ENCODE results near the gene P2RX2.
A peak's percentile ranks its signal among the peaks of the same experiment; 100 is the strongest.

The P2RX2 gene

GRCh38 chr12:132606466-132606865, 12.1 kb upstream of the P2RX2 start:
- H3K9ac ChIP-seq (ENCODE audit: low read length): no peak overlapping the region
- H3K4ac ChIP-seq (ENCODE audit: low read depth, low read length): no peak overlapping the region
- H3K14ac ChIP-seq (ENCODE audit: low read length): no peak overlapping the region
- no peaks in the 10 kb centered on the region for H3K36me3 ChIP-seq (ENCODE audit: control insufficient read depth in 1 of 2, insufficient read depth in 2 of 2, low read length in 2 of 2)
- peaks cover 6% of the 10 kb centered on the region for H3K27me3 ChIP-seq (ENCODE audit: insufficient read depth, low read length)
- WGBS (ENCODE audit: extremely low coverage, insufficient coverage, insufficient read length): no CpG with 5 or more reads among the region's 16 CpGs
- DNase-seq: peak in 1 of 2 donors; percentile 45
- H4K91ac ChIP-seq (ENCODE audit: low read depth, low read length): no peak overlapping the region
- no peak overlapping the region for H2AFZ ChIP-seq (ENCODE audit: insufficient read depth, low read length, poor library complexity)
- no peak overlapping the region for H3K4me3 ChIP-seq (ENCODE audit: low read depth, low read length)
- peaks cover 11% of the 10 kb centered on the region for H3K9me3 ChIP-seq (ENCODE audit: insufficient read depth, low read depth, low read length)
- no peak overlapping the region for H3K27ac ChIP-seq (ENCODE audit: low read depth, low read length)
- no peaks in the 10 kb centered on the region for H3K79me2 ChIP-seq (ENCODE audit: control insufficient read depth, insufficient read depth, low read length, poor library complexity)
- H2AK5ac ChIP-seq (ENCODE audit: low read length): no peak overlapping the region
- no peak overlapping the region for H4K12ac ChIP-seq (ENCODE audit: low read depth, low read length)
- H2BK5ac ChIP-seq (ENCODE audit: low read depth, low read length, poor library complexity): no peak overlapping the region
- no peak overlapping the region for H4K8ac ChIP-seq (ENCODE audit: low read depth, low read length)
- H3K18ac ChIP-seq (ENCODE audit: low read length): no peak overlapping the region
- H3K4me1 ChIP-seq (ENCODE audit: control insufficient read depth in 1 of 2, insufficient read depth in 2 of 2, low read length in 2 of 2): peaks cover 10 to 11% of the 10 kb centered on the region in 2 experiments
- no peaks in the 10 kb centered on the region for H3K79me1 ChIP-seq (ENCODE audit: low read length)
- H3K4me2 ChIP-seq (ENCODE audit: low read length): no peak overlapping the region
- H3K23ac ChIP-seq (ENCODE audit: low read length): no peak overlapping the region
- no peak overlapping the region for H2BK12ac ChIP-seq (ENCODE audit: low read length)
- no peak overlapping the region for H2BK120ac ChIP-seq (ENCODE audit: insufficient read depth, low read length, poor library complexity)

GRCh38 chr12:132606927-132607326, 11.6 kb upstream of the P2RX2 start:
- H3K4me1 ChIP-seq (ENCODE audit: control insufficient read depth in 1 of 2, insufficient read depth in 2 of 2, low read length in 2 of 2): peaks cover 10 to 11% of the 10 kb centered on the region in 2 experiments
- H2BK120ac ChIP-seq (ENCODE audit: insufficient read depth, low read length, poor library complexity): no peak overlapping the region
- no CpG with 5 or more reads among the region's 19 CpGs for WGBS (ENCODE audit: extremely low coverage, insufficient coverage, insufficient read length)
- H2AK5ac ChIP-seq (ENCODE audit: low read length): no peak overlapping the region
- no peak overlapping the region for H2AFZ ChIP-seq (ENCODE audit: insufficient read depth, low read length, poor library complexity)
- H3K4me2 ChIP-seq (ENCODE audit: low read length): no peak overlapping the region
- H3K4me3 ChIP-seq (ENCODE audit: low read depth, low read length): no peak overlapping the region
- H3K27me3 ChIP-seq (ENCODE audit: insufficient read depth, low read length): peaks cover 6% of the 10 kb centered on the region
- H3K23ac ChIP-seq (ENCODE audit: low read length): no peak overlapping the region
- no peak overlapping the region for H3K18ac ChIP-seq (ENCODE audit: low read length)
- H4K91ac ChIP-seq (ENCODE audit: low read depth, low read length): no peak overlapping the region
- no peak overlapping the region for H3K27ac ChIP-seq (ENCODE audit: low read depth, low read length)
- no peak overlapping the region for H2BK12ac ChIP-seq (ENCODE audit: low read length)
- no peaks in the 10 kb centered on the region for H3K79me2 ChIP-seq (ENCODE audit: control insufficient read depth, insufficient read depth, low read length, poor library complexity)
- DNase-seq: no peak
- H3K36me3 ChIP-seq (ENCODE audit: control insufficient read depth in 1 of 2, insufficient read depth in 2 of 2, low read length in 2 of 2): no peaks in the 10 kb centered on the region
- H3K4ac ChIP-seq (ENCODE audit: low read depth, low read length): no peak overlapping the region
- H3K9me3 ChIP-seq (ENCODE audit: insufficient read depth, low read depth, low read length): peaks cover 15% of the 10 kb centered on the region
- H4K12ac ChIP-seq (ENCODE audit: low read depth, low read length): no peak overlapping the region
- no peaks in the 10 kb centered on the region for H3K79me1 ChIP-seq (ENCODE audit: low read length)
- no peak overlapping the region for H4K8ac ChIP-seq (ENCODE audit: low read depth, low read length)
- no peak overlapping the region for H2BK5ac ChIP-seq (ENCODE audit: low read depth, low read length, poor library complexity)
- H3K14ac ChIP-seq (ENCODE audit: low read length): no peak overlapping the region
- H3K9ac ChIP-seq (ENCODE audit: low read length): no peak overlapping the region

- Histone ChIP-seq H3K4me2 (ENCODE audit: low read length) (no peak overlapping the region), H3K9ac (ENCODE audit: low read length) (no peak overlapping the region), H3K27ac (ENCODE audit: low read depth, low read length) (no peak overlapping the region), H3K23ac (ENCODE audit: low read length) (no peak overlapping the region), H3K27me3 (ENCODE audit: insufficient read depth, low read length) (peaks cover 3% of the 10 kb centered on the region), H3K4ac (ENCODE audit: low read depth, low read length) (no peak overlapping the region), H4K12ac (ENCODE audit: low read depth, low read length) (no peak overlapping the region), H3K79me2 (ENCODE audit: control insufficient read depth, insufficient read depth, low read length, poor library complexity) (no peaks in the 10 kb centered on the region), H2BK5ac (ENCODE audit: low read depth, low read length, poor library complexity) (no peak overlapping the region), H2BK12ac (ENCODE audit: low read length) (no peak overlapping the region), H3K18ac (ENCODE audit: low read length) (no peak overlapping the region), H3K14ac (ENCODE audit: low read length) (no peak overlapping the region), H4K8ac (ENCODE audit: low read depth, low read length) (no peak overlapping the region), H3K9me3 (ENCODE audit: insufficient read depth, low read depth, low read length) (peaks cover 17% of the 10 kb centered on the region), H3K36me3 (ENCODE audit: control insufficient read depth in 1 of 2, insufficient read depth in 2 of 2, low read length in 2 of 2) (no peaks in the 10 kb centered on the region), H3K4me1 (ENCODE audit: control insufficient read depth in 1 of 2, insufficient read depth in 2 of 2, low read length in 2 of 2) (peaks cover 10 to 11% of the 10 kb centered on the region in 2 experiments), H4K91ac (ENCODE audit: low read depth, low read length) (no peak overlapping the region), H3K79me1 (ENCODE audit: low read length) (no peaks in the 10 kb centered on the region), H2AFZ (ENCODE audit: insufficient read depth, low read length, poor library complexity) (no peak overlapping the region), H2BK120ac (ENCODE audit: insufficient read depth, low read length, poor library complexity) (no peak overlapping the region), H2AK5ac (ENCODE audit: low read length) (no peak overlapping the region), H3K4me3 (ENCODE audit: low read depth, low read length) (no peak overlapping the region)
- DNase-seq: peak in 1 of 2 donors; percentile 23
- WGBS (ENCODE audit: extremely low coverage, insufficient coverage, insufficient read length): no CpG with 5 or more reads among the region's 25 CpGs
These were observed 10.1 kb upstream of the P2RX2 start for GRCh38 chr12:132608231-132609171.

GRCh38 chr12:132610051-132610759, 8.4 kb upstream of the P2RX2 start, which contains the start of gene LRCOL1:
Gene LRCOL1, minus strand, starts transcription at chr12:132610582. Its CDS starts 4,331 bp downstream, at chr12:132606251.
- no peak within 1 kb of the TSS for H3K4ac ChIP-seq (ENCODE audit: low read depth, low read length)
- H2AK5ac ChIP-seq (ENCODE audit: low read length): no peak within 1 kb of the TSS
- H3K79me2 ChIP-seq (ENCODE audit: control insufficient read depth, insufficient read depth, low read length, poor library complexity): no peaks in the 10 kb centered on the region
- no peak within 1 kb of the TSS for H3K27ac ChIP-seq (ENCODE audit: low read depth, low read length)
- peaks cover 3% of the 10 kb centered on the region for H3K27me3 ChIP-seq (ENCODE audit: insufficient read depth, low read length)
- H3K36me3 ChIP-seq (ENCODE audit: control insufficient read depth in 1 of 2, insufficient read depth in 2 of 2, low read length in 2 of 2): no peaks in the 10 kb centered on the region
- H2BK12ac ChIP-seq (ENCODE audit: low read length): no peak within 1 kb of the TSS
- no peak within 1 kb of the TSS for H3K18ac ChIP-seq (ENCODE audit: low read length)
- no peak within 1 kb of the TSS for H4K8ac ChIP-seq (ENCODE audit: low read depth, low read length)
- no peak within 1 kb of the TSS for H3K4me2 ChIP-seq (ENCODE audit: low read length)
- H3K4me3 ChIP-seq (ENCODE audit: low read depth, low read length): no peak within 1 kb of the TSS
- H2AFZ ChIP-seq (ENCODE audit: insufficient read depth, low read length, poor library complexity): no peak within 1 kb of the TSS
- no peak within 1 kb of the TSS for H3K14ac ChIP-seq (ENCODE audit: low read length)
- no peaks in the 10 kb centered on the region for H3K79me1 ChIP-seq (ENCODE audit: low read length)
- no peak within 1 kb of the TSS for H4K91ac ChIP-seq (ENCODE audit: low read depth, low read length)
- H3K23ac ChIP-seq (ENCODE audit: low read length): no peak within 1 kb of the TSS
- H3K9me3 ChIP-seq (ENCODE audit: insufficient read depth, low read depth, low read length): peaks cover 17% of the 10 kb centered on the region
- no CpG with 5 or more reads among the region's 35 CpGs for WGBS (ENCODE audit: extremely low coverage, insufficient coverage, insufficient read length)
- no peak within 1 kb of the TSS for H4K12ac ChIP-seq (ENCODE audit: low read depth, low read length)
- DNase-seq: no peak
- peaks cover 10 to 11% of the 10 kb centered on the region in 2 experiments for H3K4me1 ChIP-seq (ENCODE audit: control insufficient read depth in 1 of 2, insufficient read depth in 2 of 2, low read length in 2 of 2)
- no peak within 1 kb of the TSS for H2BK120ac ChIP-seq (ENCODE audit: insufficient read depth, low read length, poor library complexity)
- no peak within 1 kb of the TSS for H2BK5ac ChIP-seq (ENCODE audit: low read depth, low read length, poor library complexity)
- H3K9ac ChIP-seq (ENCODE audit: low read length): no peak within 1 kb of the TSS
